KMS-11 (cell line): ENCODE measurements around the gene TRIM8.

Experiments used
- H2AFZ ChIP-seq: fragments of 200-600 bp; sonication (generic); 2 replicates; pipeline ENCODE4 v1.6.1; 2016; ENCODE audit warnings: antibody characterized with exemption, mixed run types, low read depth
- H3K27ac ChIP-seq: fragments of 200-600 bp; sonication (generic); 2 replicates; pipeline ENCODE4 v1.6.1; 2016; ENCODE audit warnings: mild to moderate bottlenecking, mixed run types
- H3K27me3 ChIP-seq: fragments of 200-600 bp; sonication (generic); 2 replicates; pipeline ENCODE4 v1.6.1; 2017; ENCODE audit warnings: mild to moderate bottlenecking, low read depth, mixed run types, moderate library complexity; ENCODE audit not compliant: insufficient read depth
- H3K36me3 ChIP-seq: fragments of 200-600 bp; sonication (generic); 2 replicates; pipeline ENCODE4 v1.6.1; 2017; ENCODE audit warnings: mild to moderate bottlenecking, mixed run types; ENCODE audit not compliant: insufficient read depth
- H3K4me1 ChIP-seq: fragments of 200-600 bp; sonication (generic); 2 replicates; pipeline ENCODE4 v1.6.1; 2016; ENCODE audit warnings: mild to moderate bottlenecking, low read depth, mixed run types; ENCODE audit not compliant: poor library complexity, severe bottlenecking
- H3K4me2 ChIP-seq: fragments of 200-600 bp; sonication (generic); 2 replicates; pipeline ENCODE4 v1.7.0; 2016; ENCODE audit warnings: mild to moderate bottlenecking, mixed run types
- H3K4me3 ChIP-seq: fragments of 200-600 bp; sonication (generic); IDR thresholded peaks from 2 replicates; pipeline ENCODE4 v1.6.1; 2017; ENCODE audit warnings: low read depth, low read length, mixed read lengths; ENCODE audit not compliant: insufficient read depth
- H3K79me2 ChIP-seq: fragments of 200-600 bp; sonication (generic); 2 replicates; pipeline ENCODE4 v1.6.1; 2016; ENCODE audit warnings: low read depth, mixed run types; ENCODE audit not compliant: insufficient read depth
- H3K9ac ChIP-seq: fragments of 200-600 bp; sonication (generic); 2 replicates; pipeline ENCODE4 v1.6.1; 2016; ENCODE audit warnings: mild to moderate bottlenecking, mixed run types
- H4K20me1 ChIP-seq: fragments of 200-600 bp; sonication (generic); 2 replicates; pipeline ENCODE4 v1.6.1; 2016; ENCODE audit warnings: mild to moderate bottlenecking, mixed run types; ENCODE audit not compliant: insufficient read depth
- TF ChIP-seq, protein P1 (sequence below): fragments of 200-600 bp; sonication (generic); conservative IDR thresholded peaks from 2 replicates; pipeline ENCODE4 v1.6.1; 2017; ENCODE audit warnings: low read depth, mild to moderate bottlenecking, antibody characterized with exemption, low read length, moderate library complexity, mixed read lengths

Gene TRIM8

DNA sequence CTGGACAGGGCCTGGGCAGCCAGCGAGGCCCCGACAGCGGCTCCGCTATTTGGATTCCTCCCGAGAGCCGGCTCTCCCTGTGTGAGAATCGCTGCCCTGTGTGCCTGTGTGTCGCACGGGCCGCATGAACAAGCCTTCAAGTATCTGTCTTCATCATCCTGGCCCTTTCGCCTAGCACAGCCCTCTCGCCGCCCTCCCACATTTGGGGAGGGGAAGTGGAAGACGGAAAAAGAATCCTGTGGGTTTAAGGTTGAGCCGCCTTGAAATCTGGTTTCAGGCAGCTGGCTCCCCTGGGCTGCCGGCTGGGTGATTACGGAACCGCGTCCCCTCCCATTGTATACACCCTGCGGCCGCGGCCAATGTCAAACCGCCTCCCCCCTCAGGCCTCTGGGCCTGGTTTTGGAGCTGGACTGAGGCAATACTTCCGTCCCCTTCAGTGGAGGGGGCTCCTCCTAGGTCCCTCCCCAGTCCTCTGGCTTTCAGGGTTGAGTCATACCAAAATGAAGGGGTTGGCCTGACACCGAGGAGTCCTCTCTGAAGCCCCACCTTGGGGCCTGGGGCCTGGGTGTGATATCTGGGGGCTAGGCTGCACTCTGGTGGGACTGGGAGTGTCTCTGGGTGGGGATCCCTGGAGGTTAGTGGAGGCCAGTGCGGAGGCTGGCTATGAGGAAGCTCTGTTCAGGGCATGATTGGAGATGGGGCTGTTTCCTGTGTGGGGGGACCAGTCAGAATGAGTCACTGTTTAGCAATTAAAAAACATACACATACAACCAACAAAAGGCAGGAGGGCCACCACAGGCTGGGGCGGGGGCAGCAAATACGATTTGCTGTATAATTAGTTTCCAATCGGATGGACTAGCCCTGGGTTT, 1.7 kb downstream of the TRIM8 start:
- peaks cover 73% of the 10 kb centered on the region for H3K79me2 ChIP-seq
- H4K20me1 ChIP-seq: peaks cover 11% of the 10 kb centered on the region

DNA sequence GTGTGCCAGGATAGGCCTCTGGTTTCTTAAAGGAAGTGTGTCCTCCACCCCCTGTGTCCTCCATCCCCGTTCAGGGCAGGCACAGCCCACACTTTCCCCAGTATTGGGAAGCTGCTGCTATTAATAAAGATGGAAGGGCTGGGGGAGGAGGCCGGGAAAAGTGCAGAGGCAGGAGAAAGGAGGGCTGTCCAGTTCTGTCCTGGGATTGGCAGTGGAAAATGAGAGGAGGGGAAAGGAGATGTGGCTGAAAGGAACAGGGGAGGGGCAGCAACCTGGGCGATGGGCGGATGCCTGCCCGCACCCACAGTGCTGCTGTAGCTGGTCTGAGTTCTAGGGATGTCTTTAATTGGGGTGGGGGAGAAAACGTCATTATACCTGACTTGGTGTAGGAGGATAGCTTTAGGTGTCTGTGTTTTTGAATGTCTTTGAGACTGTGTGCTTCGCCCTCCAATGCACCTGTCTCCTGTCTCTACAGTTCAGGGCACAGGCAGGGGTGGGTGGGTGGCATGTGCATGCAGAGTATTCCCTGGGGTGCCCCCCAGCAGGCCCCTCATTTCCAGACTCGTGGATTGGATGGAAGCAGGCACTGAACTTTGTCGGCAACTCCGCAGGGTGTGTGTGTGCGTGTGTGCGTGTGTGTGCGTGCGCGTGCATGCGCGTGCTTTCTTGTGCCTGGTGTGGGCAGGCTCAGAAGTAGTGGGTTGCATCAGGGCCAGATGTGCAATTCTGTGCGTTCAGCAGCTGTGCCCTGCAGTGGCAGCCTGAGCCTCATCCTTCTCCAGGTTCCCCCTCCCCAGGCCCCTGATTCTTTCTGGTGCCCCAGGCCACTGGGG, 2.5 kb downstream of the TRIM8 start:
- Histone ChIP-seq H3K4me3 (no peak overlapping the region), H3K4me2 (peak overlapping the region; percentile 96), H3K9ac (peak overlapping the region; percentile 95; the same call in 1 of the 2 replicates), H3K4me1 (peaks cover 55% of the 10 kb centered on the region), H3K27me3 (no peaks in the 10 kb centered on the region), H3K36me3 (no peaks in the 10 kb centered on the region), H3K79me2 (peaks cover 81% of the 10 kb centered on the region), H2AFZ (no peak overlapping the region), H4K20me1 (peaks cover 11% of the 10 kb centered on the region), H3K27ac (peak overlapping the region; percentile 98; the same call in 1 of the 2 replicates)
- TF ChIP-seq, protein P1, sequence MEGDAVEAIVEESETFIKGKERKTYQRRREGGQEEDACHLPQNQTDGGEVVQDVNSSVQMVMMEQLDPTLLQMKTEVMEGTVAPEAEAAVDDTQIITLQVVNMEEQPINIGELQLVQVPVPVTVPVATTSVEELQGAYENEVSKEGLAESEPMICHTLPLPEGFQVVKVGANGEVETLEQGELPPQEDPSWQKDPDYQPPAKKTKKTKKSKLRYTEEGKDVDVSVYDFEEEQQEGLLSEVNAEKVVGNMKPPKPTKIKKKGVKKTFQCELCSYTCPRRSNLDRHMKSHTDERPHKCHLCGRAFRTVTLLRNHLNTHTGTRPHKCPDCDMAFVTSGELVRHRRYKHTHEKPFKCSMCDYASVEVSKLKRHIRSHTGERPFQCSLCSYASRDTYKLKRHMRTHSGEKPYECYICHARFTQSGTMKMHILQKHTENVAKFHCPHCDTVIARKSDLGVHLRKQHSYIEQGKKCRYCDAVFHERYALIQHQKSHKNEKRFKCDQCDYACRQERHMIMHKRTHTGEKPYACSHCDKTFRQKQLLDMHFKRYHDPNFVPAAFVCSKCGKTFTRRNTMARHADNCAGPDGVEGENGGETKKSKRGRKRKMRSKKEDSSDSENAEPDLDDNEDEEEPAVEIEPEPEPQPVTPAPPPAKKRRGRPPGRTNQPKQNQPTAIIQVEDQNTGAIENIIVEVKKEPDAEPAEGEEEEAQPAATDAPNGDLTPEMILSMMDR: no peak

More for the DNA sequence above, 1.7 kb downstream of the TRIM8 start:
- Histone ChIP-seq H2AFZ (0 out of 2 replicates have a peak overlapping the region, but pooled peaks have one; percentile 47), H3K4me1 (peaks cover 53% of the 10 kb centered on the region), H3K27ac (peak overlapping the region; percentile 98), H3K9ac (peak overlapping the region; percentile 95), H3K27me3 (no peaks in the 10 kb centered on the region), H3K4me2 (peak overlapping the region; percentile 96), H3K36me3 (no peaks in the 10 kb centered on the region), H3K4me3 (no peak overlapping the region)
- TF ChIP-seq, protein P1: no peak

DNA sequence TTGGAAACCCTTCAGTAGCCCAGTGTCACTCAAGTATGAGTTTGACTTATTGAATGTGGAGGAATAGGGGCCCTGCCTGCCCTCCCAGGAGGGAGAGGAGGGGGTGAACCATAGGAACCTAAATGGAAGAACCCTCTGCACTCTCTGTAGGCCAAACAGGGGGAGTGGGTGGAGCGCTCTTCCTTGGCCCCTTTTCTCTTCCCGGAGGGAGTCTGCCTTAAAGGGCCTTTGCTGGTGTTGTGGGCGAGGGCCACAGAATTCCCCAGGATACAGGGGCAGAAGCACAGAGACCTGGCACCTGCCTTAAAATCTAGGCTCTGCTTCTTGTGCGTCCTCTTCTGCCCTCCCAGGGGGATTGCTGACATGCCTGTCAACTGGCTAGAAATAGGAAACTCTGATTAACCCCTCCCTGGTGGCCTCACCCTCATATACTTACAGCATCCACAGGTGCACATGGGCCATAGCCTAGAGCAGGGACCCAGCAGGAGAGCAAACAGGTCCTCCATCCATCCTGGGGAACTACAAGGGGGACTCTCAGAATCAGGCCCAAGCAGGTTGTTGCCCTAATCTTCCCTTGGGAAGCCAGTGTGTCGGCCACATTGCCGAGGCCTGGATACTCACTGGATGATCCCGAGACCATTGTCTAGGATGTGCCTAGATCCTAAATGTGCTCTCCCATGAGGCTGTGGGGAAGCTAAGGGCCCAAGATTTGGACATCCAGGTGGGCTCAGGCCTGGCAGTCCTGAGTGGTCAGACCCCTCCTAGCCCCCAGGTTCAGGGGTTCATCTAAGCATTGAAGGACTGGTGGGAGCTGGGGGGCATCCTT, 3.4 kb downstream of the TRIM8 start:
- peaks cover 88% of the 10 kb centered on the region for H3K79me2 ChIP-seq
- H3K4me3 ChIP-seq: no peak overlapping the region
- no peaks in the 10 kb centered on the region for H3K27me3 ChIP-seq
- peaks cover 11% of the 10 kb centered on the region for H4K20me1 ChIP-seq
- peak overlapping the region; percentile 96; the same call in 1 of the 2 replicates for H3K4me2 ChIP-seq
- TF ChIP-seq, protein P1: no peak
- no peak overlapping the region for H3K9ac ChIP-seq
- H3K27ac ChIP-seq: no peak overlapping the region
- H3K36me3 ChIP-seq: no peaks in the 10 kb centered on the region
- H3K4me1 ChIP-seq: peaks cover 63% of the 10 kb centered on the region
- H2AFZ ChIP-seq: no peak overlapping the region

DNA sequence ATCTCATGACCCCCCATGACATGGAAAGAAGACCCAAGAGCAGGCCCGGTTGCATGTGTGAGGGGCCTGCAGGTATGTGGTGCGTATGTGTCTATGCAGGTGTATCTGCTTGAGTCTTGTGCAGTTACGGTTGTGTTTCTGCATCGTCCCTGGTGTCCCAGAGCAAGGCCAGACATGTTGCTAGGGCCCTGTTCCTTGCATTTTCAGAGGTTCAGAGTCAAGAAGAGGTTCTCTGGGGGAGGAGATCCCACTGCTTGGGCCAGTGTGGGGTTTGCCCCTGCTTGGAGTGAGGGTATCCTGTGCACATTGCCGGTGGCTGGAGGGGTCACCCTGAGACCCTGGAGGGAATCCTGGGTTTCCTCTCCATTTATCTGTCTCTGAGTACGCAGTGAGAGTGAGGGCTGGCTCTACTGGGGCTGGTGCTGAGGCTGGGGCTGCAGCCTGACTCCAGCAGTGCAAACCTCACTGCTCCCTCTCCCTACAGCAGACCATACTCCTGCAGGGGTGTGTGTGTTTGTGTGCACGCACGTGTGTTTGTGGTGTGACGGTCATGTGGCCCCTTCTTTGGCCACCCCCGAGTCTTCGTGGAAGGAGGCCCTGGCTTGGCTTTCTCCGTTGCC, 4.1 kb downstream of the TRIM8 start:
- H3K4me1 ChIP-seq: peaks cover 69% of the 10 kb centered on the region
- no peak overlapping the region for H2AFZ ChIP-seq
- H4K20me1 ChIP-seq: peaks cover 11% of the 10 kb centered on the region
- peaks cover 88% of the 10 kb centered on the region for H3K79me2 ChIP-seq
- H3K36me3 ChIP-seq: no peaks in the 10 kb centered on the region
- peak overlapping the region; percentile 96; the same call in 1 of the 2 replicates for H3K4me2 ChIP-seq
- no peak overlapping the region for H3K4me3 ChIP-seq
- no peak overlapping the region for H3K9ac ChIP-seq
- H3K27me3 ChIP-seq: no peaks in the 10 kb centered on the region
- TF ChIP-seq, protein P1: no peak
- H3K27ac ChIP-seq: no peak overlapping the region
